H9 (cell line): ENCODE data around the gene SLC35F3. TPM values are rescaled to one million over a fixed set of nuclear protein-coding genes. Genes with fewer than 3 reads are reported as not detected.

ENCODE experiments used
- DNase-seq: peaks from one replicate; pipeline ENCODE4 v3.0.0-alpha.2; 2017
- H2AFZ ChIP-seq: one replicate; pipeline ENCODE4 v1.6.1; 2013; ENCODE audit warnings: mild to moderate bottlenecking, low read length, control low read depth, moderate library complexity
- H2AK5ac ChIP-seq: 2 replicates; pipeline ENCODE4 v1.6.1; 2013; ENCODE audit warnings: low read length, control low read depth, mixed read lengths; ENCODE audit not compliant: insufficient read length
- H2BK120ac ChIP-seq: one replicate; pipeline ENCODE4 v1.6.1; 2013; ENCODE audit warnings: low read depth, mild to moderate bottlenecking, low read length, control low read depth, inconsistent platforms; ENCODE audit not compliant: poor library complexity, severe bottlenecking
- H2BK12ac ChIP-seq: 2 replicates; pipeline ENCODE4 v1.6.1; 2013; ENCODE audit warnings: low read length, control low read depth, mixed read lengths, low read depth; ENCODE audit not compliant: insufficient read length
- H2BK15ac ChIP-seq: 2 replicates; pipeline ENCODE4 v1.6.1; 2013; ENCODE audit warnings: low read depth, low read length, control low read depth
- H2BK20ac ChIP-seq: one replicate; pipeline ENCODE4 v1.6.1; 2013; ENCODE audit warnings: low read depth, mild to moderate bottlenecking, low read length, control low read depth, inconsistent platforms; ENCODE audit not compliant: poor library complexity, severe bottlenecking
- H2BK5ac ChIP-seq: 2 replicates; pipeline ENCODE4 v1.6.1; 2013; ENCODE audit warnings: low read length, control low read depth, mixed read lengths; ENCODE audit not compliant: insufficient read length
- H3K14ac ChIP-seq: 2 replicates; pipeline ENCODE4 v1.6.1; 2013; ENCODE audit warnings: low read length, control low read depth; ENCODE audit not compliant: insufficient read depth
- H3K18ac ChIP-seq: 2 replicates; pipeline ENCODE4 v1.6.1; 2013; ENCODE audit warnings: low read depth, mild to moderate bottlenecking, mixed read lengths, low read length, control low read depth; ENCODE audit not compliant: insufficient read length
- H3K23ac ChIP-seq: 2 replicates; pipeline ENCODE4 v1.6.1; 2013; ENCODE audit warnings: low read length, control low read depth, mixed read lengths, low read depth; ENCODE audit not compliant: insufficient read length
- H3K23me2 ChIP-seq: 2 replicates; pipeline ENCODE4 v1.6.1; 2013; ENCODE audit warnings: low read depth, mild to moderate bottlenecking, mixed read lengths, low read length, control low read depth; ENCODE audit not compliant: insufficient read length, poor library complexity, severe bottlenecking
- H3K27ac ChIP-seq: 2 replicates; pipeline ENCODE4 v1.5.1; 2013; ENCODE audit warnings: low read length, control low read depth, mixed read lengths, low read depth; ENCODE audit not compliant: insufficient read length
- H3K27me3 ChIP-seq: 2 replicates; pipeline ENCODE4 v1.6.1; 2013; ENCODE audit warnings: low read length, control low read depth, inconsistent platforms; ENCODE audit not compliant: insufficient read depth
- H3K4ac ChIP-seq: 2 replicates; pipeline ENCODE4 v1.6.1; 2013; ENCODE audit warnings: low read depth, mild to moderate bottlenecking, control low read depth, inconsistent platforms, low read length, moderate library complexity
- H3K4me1 ChIP-seq: 2 replicates; pipeline ENCODE4 v1.6.1; 2013; ENCODE audit warnings: low read length, control low read depth, inconsistent platforms; ENCODE audit not compliant: insufficient read depth
- H3K4me2 ChIP-seq: 2 replicates; pipeline ENCODE4 v1.6.1; 2013; ENCODE audit warnings: low read length, control low read depth, mixed read lengths; ENCODE audit not compliant: insufficient read length, insufficient read depth
- H3K56ac ChIP-seq: 2 replicates; pipeline ENCODE4 v1.6.1; 2013; ENCODE audit warnings: low read depth, mild to moderate bottlenecking, mixed read lengths, low read length, control low read depth; ENCODE audit not compliant: insufficient read length
- H3K79me1 ChIP-seq: 2 replicates; pipeline ENCODE4 v1.6.1; 2013; ENCODE audit warnings: low read depth, mild to moderate bottlenecking, moderate library complexity, low read length, control low read depth, inconsistent platforms; ENCODE audit not compliant: insufficient read depth, poor library complexity, severe bottlenecking
- H3K79me2 ChIP-seq: 2 replicates; pipeline ENCODE4 v1.6.1; 2013; ENCODE audit warnings: low read length, control low read depth, inconsistent platforms; ENCODE audit not compliant: insufficient read depth
- H3K9ac ChIP-seq: 2 replicates; pipeline ENCODE4 v1.6.1; 2013; ENCODE audit warnings: low read length, control low read depth, mixed read lengths; ENCODE audit not compliant: insufficient read length; ENCODE audit errors: extremely low read depth
- H3K9me3 ChIP-seq: one replicate; pipeline ENCODE4 v1.6.1; 2013; ENCODE audit warnings: low read depth, low read length, inconsistent platforms; ENCODE audit not compliant: control insufficient read depth
- H3T11ph ChIP-seq: one replicate; pipeline ENCODE4 v1.6.1; 2013; ENCODE audit warnings: mild to moderate bottlenecking, low read length, control low read depth, inconsistent platforms
- H4K20me1 ChIP-seq: one replicate; pipeline ENCODE4 v1.6.1; 2013; ENCODE audit not compliant: control insufficient read depth, insufficient read length, insufficient read depth
- H4K5ac ChIP-seq: 2 replicates; pipeline ENCODE4 v1.6.1; 2013; ENCODE audit warnings: low read depth, mild to moderate bottlenecking, mixed read lengths, low read length, control low read depth; ENCODE audit not compliant: insufficient read length
- H4K8ac ChIP-seq: replicated peaks from 2 replicates; pipeline ENCODE4 v1.6.1; 2013; ENCODE audit warnings: low read length, control low read depth, mixed read lengths, low read depth; ENCODE audit not compliant: insufficient read length
- H4K91ac ChIP-seq: 2 replicates; pipeline ENCODE4 v1.6.1; 2013; ENCODE audit warnings: low read depth, mild to moderate bottlenecking, moderate library complexity, mixed read lengths, low read length, control low read depth; ENCODE audit not compliant: insufficient read length
- H3K27ac Mint-ChIP-seq, 3 experiments: 2 replicates in 2 of 3; 3 replicates in 1 of 3; pipeline ENCODE4 v1.8.0; 2020 to 2021; ENCODE audit warnings: mixed read lengths in 3 of 3, mild to moderate bottlenecking in 1 of 3, moderate library complexity in 1 of 3
- H3K27me3 Mint-ChIP-seq: 2 replicates; pipeline ENCODE4 v1.8.0; 2021; ENCODE audit warnings: low read depth, mild to moderate bottlenecking, moderate library complexity, mixed read lengths
- H3K36me3 Mint-ChIP-seq, 3 experiments: 2 replicates in 2 of 3; 3 replicates in 1 of 3; pipeline ENCODE4 v1.8.0; 2020 to 2021; ENCODE audit warnings: low read depth in 3 of 3, mixed read lengths in 3 of 3; ENCODE audit not compliant: insufficient read depth in 1 of 3
- H3K4me1 Mint-ChIP-seq, 2 experiments: 2 replicates each; pipeline ENCODE4 v1.8.0; 2020; ENCODE audit warnings: mixed read lengths in 2 of 2
- H3K4me3 Mint-ChIP-seq, 2 experiments: 2 replicates in 1 of 2; 3 replicates in 1 of 2; pipeline ENCODE4 v1.8.0; 2020 to 2021; ENCODE audit warnings: mild to moderate bottlenecking in 2 of 2, mixed read lengths in 2 of 2, moderate library complexity in 1 of 2
- H3K9me3 Mint-ChIP-seq, 2 experiments: 2 replicates in 1 of 2; 3 replicates in 1 of 2; pipeline ENCODE4 v1.8.0; 2020; ENCODE audit warnings: mild to moderate bottlenecking in 2 of 2, mixed read lengths in 2 of 2, moderate library complexity in 1 of 2
- CTCF ChIP-seq: fragments of 200-600 bp; sonication (generic); conservative IDR thresholded peaks from 3 replicates; pipeline ENCODE4 v1.8.0; 2021; ENCODE audit warnings: antibody characterized with exemption, mild to moderate bottlenecking
- WGBS: extraction: QIAGEN DNeasy Blood & Tissue Kit; methylation state at CpG from one replicate; pipeline ENCODE4 v1.1.7; 2013; ENCODE audit warnings: missing lambda C conversion rate, low lambda C conversion rate, mixed read lengths; ENCODE audit not compliant: insufficient read length; ENCODE audit errors: extremely low coverage; 5-methylcytosine and 5-hydroxymethylcytosine counted together
- total RNA-seq: library from RNA; stranded (reverse); gene quantifications from 2 replicates; pipeline ENCODE4 v1.2.1, GENCODE V29; 2021

SLC35F3 gene
- total RNA-seq, 1 experiment from 2014 or later = 0.81 TPM

- no peak overlapping the region for H3K14ac ChIP-seq
- H2AK5ac ChIP-seq = no peak overlapping the region
- no peaks in the 10 kb centered on the region; the same call in 1 of the 2 replicates for H3K27me3 ChIP-seq
- no peak overlapping the region for H3K27ac Mint-ChIP-seq
- H3K4me2 ChIP-seq = no peak overlapping the region
- no peak overlapping the region for H2BK20ac ChIP-seq
- no peak for DNase-seq
- no peak overlapping the region for H3T11ph ChIP-seq
- H3K23ac ChIP-seq = no peak overlapping the region
- no peaks in the 10 kb centered on the region for H3K23me2 ChIP-seq
- no peak overlapping the region for H2BK5ac ChIP-seq
- H3K56ac ChIP-seq = no peak overlapping the region
- H4K5ac ChIP-seq = no peak overlapping the region
- peaks cover 16% of the 10 kb centered on the region for H3K27me3 Mint-ChIP-seq
- H3K9me3 Mint-ChIP-seq = peaks cover 0 to 3% of the 10 kb centered on the region in 2 experiments; a peak in 1 of 5 replicates
- no peaks in the 10 kb centered on the region for H3K79me2 ChIP-seq
- H2BK15ac ChIP-seq = no peak overlapping the region
- H3K36me3 Mint-ChIP-seq = peaks cover 0 to 3% (median 0%) of the 10 kb centered on the region in 3 experiments; a peak in 2 of 7 replicates
- H3K4me1 Mint-ChIP-seq = peaks cover 14 to 21% of the 10 kb centered on the region in 2 experiments
- H2BK12ac ChIP-seq = no peak overlapping the region
- no peaks in the 10 kb centered on the region for H3K79me1 ChIP-seq
- H4K91ac ChIP-seq = no peak overlapping the region
- no peak overlapping the region for H3K4ac ChIP-seq
- no peaks in the 10 kb centered on the region for H4K20me1 ChIP-seq
- H3K9ac ChIP-seq = no peak overlapping the region
- no peak for TF ChIP-seq CTCF
- no peaks in the 10 kb centered on the region for H3K4me1 ChIP-seq
- H3K27ac ChIP-seq = no peak overlapping the region
- H2BK120ac ChIP-seq = no peak overlapping the region
- no peak overlapping the region for H2AFZ ChIP-seq
- H3K4me3 Mint-ChIP-seq = no peak overlapping the region
- no peaks in the 10 kb centered on the region for H3K9me3 ChIP-seq
- no CpG with 5 or more reads among the region's 1 CpG for WGBS
- no peak overlapping the region for H3K18ac ChIP-seq
- H4K8ac ChIP-seq = no peak overlapping the region
These were observed 105.2 kb downstream of the SLC35F3 start for GRCh38 chr1:234009668-234010067.
